ENCODE data around the gene BCL3. TPM values are rescaled to one million over a fixed set of nuclear protein-coding genes. Genes with fewer than 3 reads are reported as not detected.

Gene BCL3
- total and polyA plus RNA-seq, 2 of the 13 experiments (the other 11 are each of a cell fraction or from before 2014, with no cell fraction given), result 2.3 to 4.0 TPM

GRCh38 chr19:44731081-44731480 is 17.4 kb upstream of the BCL3 start:
- Histone ChIP-seq H2AFZ (ENCODE audit: low read length) (no peak overlapping the region), H3K27ac (ENCODE audit: extremely low read length, insufficient read depth, low read length) (no peak overlapping the region), H3K36me3 (replicated peaks in 1 of 2; ENCODE audit: control insufficient read depth in 1 of 2, insufficient read depth in 2 of 2, low read length in 2 of 2) (no peaks in the 10 kb centered on the region), H4K20me1 (ENCODE audit: insufficient read depth, low read length) (no peaks in the 10 kb centered on the region), H3K79me2 (ENCODE audit: insufficient read depth, low read length) (no peaks in the 10 kb centered on the region), H3K27me3 (ENCODE audit: control insufficient read depth in 1 of 2, insufficient read depth in 2 of 2, low read length in 2 of 2) (no peaks in the 10 kb centered on the region), H3K4me3 (replicated peaks in 1 of 3; ENCODE audit: insufficient read depth in 1 of 3, low read depth in 2 of 3, low read length in 3 of 3) (no peak overlapping the region), H3K9ac (ENCODE audit: insufficient read depth, low read depth, low read length) (no peak overlapping the region), H3K9me3 (ENCODE audit: low read length) (no peaks in the 10 kb centered on the region), H3K4me1 (ENCODE audit: insufficient read depth, low read length) (peaks cover 43% of the 10 kb centered on the region), H3K4me2 (ENCODE audit: low read depth, low read length) (no peak overlapping the region)
- no peak for ATAC-seq
- intact Hi-C loops (cut with micrococcal nuclease; ENCODE audit: unreplicated experiment), result no loop called here
- in situ Hi-C loops (cut with HindIII; ENCODE audit: extremely low pct_ligation_motif_present, low pct_unique_long_range_greater_than_20kb), result no loop called here
- ChIA-PET CTCF (ENCODE audit: low intra/inter-chr PET ratio, low total read pairs) (no interaction called here), POLR2A (no interaction called here)
- DNase-seq (ENCODE audit: low spot score), result no peak
- FAIRE-seq, result no peak
- BruUV-seq (replicated peaks), result no TSS peak
- WGBS (ENCODE audit: low lambda C conversion rate), result 82% methylated on average over 5 of the region's 5 CpGs
- TF ChIP-seq KIAA2018 (CRISPR knock-in tag; IDR thresholded peaks at IDR 0.05; ENCODE audit: borderline replicate concordance) (no peak), ZBTB44 (CRISPR knock-in tag; IDR thresholded peaks at IDR 0.05) (no peak), ZNF512 (CRISPR knock-in tag; IDR thresholded peaks at IDR 0.05) (no peak), TOPORS (CRISPR knock-in tag; IDR thresholded peaks at IDR 0.05) (no peak), MBD4 (IDR thresholded peaks at IDR 0.05; ENCODE audit: borderline replicate concordance, low read length) (no peak), DNMT1 (CRISPR knock-in tag; IDR thresholded peaks at IDR 0.05) (no peak), EP300 (IDR thresholded peaks at IDR 0.05; ENCODE audit: low read depth in 2 of 2, low read length in 2 of 2) (no peak), EP300 (CRISPR knock-in tag; IDR thresholded peaks at IDR 0.05; ENCODE audit: borderline replicate concordance) (no peak), PRDM10 (CRISPR knock-in tag; IDR thresholded peaks at IDR 0.05; ENCODE audit: low read depth) (no peak)
